HEK293 (cell line): ENCODE measurements around the gene ALKBH4.

Experiments used
- CTCF ChIA-PET: fragments of 350-600 bp; formaldehyde crosslinking; extraction: SDS; loops from one replicate; lab custom pipeline; 2021; ENCODE audit warnings: antibody characterized with exemption; lab: Yijun Ruan, JAX
- POLR2A ChIA-PET: fragments of 300-600 bp; formaldehyde crosslinking; extraction: SDS; loops from one replicate; lab custom pipeline; 2020; ENCODE audit warnings: antibody characterized with exemption, inconsistent platforms; lab: Yijun Ruan, JAX
- H3K27ac ChIP-seq: fragments of 200-500 bp; sonication (Bioruptor generic); 2 replicates; pipeline ENCODE4 v1.5.1; 2014; ENCODE audit warnings: low read depth, low read length, control low read depth, inconsistent platforms; ENCODE audit errors: extremely low read depth
- H3K36me3 ChIP-seq, 2 experiments: fragments of 200-500 bp in 1 of 2; sonication (Bioruptor generic) in 1 of 2; 1 replicate in 1 of 2; 2 replicates in 1 of 2; pipeline ENCODE4 v1.5.1; 2014 to 2017; ENCODE audit warnings: inconsistent platforms in 2 of 2, low read length in 2 of 2; ENCODE audit not compliant: control insufficient read depth in 2 of 2, insufficient read depth in 1 of 2
- H3K4me1 ChIP-seq: fragments of 200-500 bp; sonication (Bioruptor generic); 2 replicates; pipeline ENCODE4 v1.5.1; 2014; ENCODE audit warnings: mild to moderate bottlenecking, low read length, inconsistent platforms; ENCODE audit not compliant: control insufficient read depth, insufficient read depth
- H3K4me3 ChIP-seq: 2 replicates; pipeline ENCODE4 v1.5.1; 2011; ENCODE audit warnings: low read depth, mild to moderate bottlenecking, control low read depth, low read length, moderate library complexity
- H3K9me3 ChIP-seq: fragments of 200-500 bp; sonication (Bioruptor generic); 2 replicates; pipeline ENCODE4 v1.5.1; 2014; ENCODE audit warnings: low read depth, low read length, inconsistent platforms; ENCODE audit not compliant: control insufficient read depth, insufficient read depth
- EGR2 ChIP-seq: fragments of 450-650 bp; formaldehyde crosslinking; IDR thresholded peaks from 2 replicates; pipeline ENCODE4 v1.5.1; 2016; ENCODE audit warnings: low read depth, missing biosample characterization, missing genetic modification characterization
- GLIS1 ChIP-seq: fragments of 450-650 bp; formaldehyde crosslinking; IDR thresholded peaks from 2 replicates; pipeline ENCODE4 v1.5.1; 2016; ENCODE audit warnings: missing biosample characterization, missing genetic modification characterization
- GLIS2 ChIP-seq: fragments of 450-650 bp; formaldehyde crosslinking; IDR thresholded peaks from 2 replicates; pipeline ENCODE4 v1.5.1; 2016; ENCODE audit warnings: missing biosample characterization, missing genetic modification characterization
- KLF1 ChIP-seq: fragments of 450-650 bp; formaldehyde crosslinking; IDR thresholded peaks from 2 replicates; pipeline ENCODE4 v1.5.1; 2016; ENCODE audit warnings: missing biosample characterization, missing genetic modification characterization
- KLF9 ChIP-seq: fragments of 450-650 bp; formaldehyde crosslinking; IDR thresholded peaks from 2 replicates; pipeline ENCODE4 v1.5.1; 2016; ENCODE audit warnings: missing biosample characterization, missing genetic modification characterization, low read depth
- SETDB1 ChIP-seq: IDR thresholded peaks from one replicate; pipeline ENCODE4 v1.6.1; 2017; ENCODE audit warnings: mild to moderate bottlenecking, low read length, moderate library complexity, mixed read lengths; ENCODE audit not compliant: insufficient read length
- SP2 ChIP-seq: fragments of 450-650 bp; formaldehyde crosslinking; IDR thresholded peaks from 2 replicates; pipeline ENCODE4 v1.5.1; 2016; ENCODE audit warnings: missing biosample characterization, missing genetic modification characterization
- TCF7L2 ChIP-seq: IDR thresholded peaks from 2 replicates; pipeline ENCODE4 v1.6.1; 2011; ENCODE audit warnings: low read depth, mild to moderate bottlenecking, inconsistent platforms, low read length, moderate library complexity, borderline replicate concordance
- YY1 ChIP-seq: fragments of 450-650 bp; formaldehyde crosslinking; IDR thresholded peaks from 2 replicates; pipeline ENCODE4 v1.5.1; 2018; ENCODE audit warnings: missing biosample characterization, missing genetic modification characterization
- ZBTB11 ChIP-seq: fragments of 450-650 bp; formaldehyde crosslinking; conservative IDR thresholded peaks from 2 replicates; pipeline ENCODE4 v1.5.1; 2016; ENCODE audit warnings: low read depth, missing biosample characterization, missing genetic modification characterization
- ZBTB44 ChIP-seq: fragments of 450-650 bp; IDR thresholded peaks from 2 replicates; pipeline ENCODE4 v1.5.1; 2018; ENCODE audit warnings: missing biosample characterization, mild to moderate bottlenecking, missing genetic modification characterization
- ZFHX2 ChIP-seq: fragments of 450-650 bp; formaldehyde crosslinking; conservative IDR thresholded peaks from 2 replicates; pipeline ENCODE4 v1.5.1; 2016; ENCODE audit warnings: missing biosample characterization, missing genetic modification characterization
- ZIC2 ChIP-seq: fragments of 450-650 bp; formaldehyde crosslinking; IDR thresholded peaks from 2 replicates; pipeline ENCODE4 v1.5.1; 2016; ENCODE audit warnings: missing biosample characterization, missing genetic modification characterization
- ZNF157 ChIP-seq: fragments of 450-650 bp; formaldehyde crosslinking; IDR thresholded peaks from 2 replicates; pipeline ENCODE4 v1.5.1; 2016; ENCODE audit warnings: missing biosample characterization, missing genetic modification characterization
- ZNF23 ChIP-seq: fragments of 450-650 bp; formaldehyde crosslinking; IDR thresholded peaks from 2 replicates; pipeline ENCODE4 v1.5.1; 2016; ENCODE audit warnings: missing biosample characterization, missing genetic modification characterization, borderline replicate concordance
- ZNF37A ChIP-seq: fragments of 450-650 bp; IDR thresholded peaks from 2 replicates; pipeline ENCODE4 v1.5.1; 2018; ENCODE audit warnings: missing biosample characterization, missing genetic modification characterization
- ZNF501 ChIP-seq: fragments of 450-650 bp; formaldehyde crosslinking; IDR thresholded peaks from 2 replicates; pipeline ENCODE4 v1.5.1; 2016; ENCODE audit warnings: missing biosample characterization, missing genetic modification characterization
- ZNF530 ChIP-seq: fragments of 450-650 bp; formaldehyde crosslinking; IDR thresholded peaks from 2 replicates; pipeline ENCODE4 v1.5.1; 2016; ENCODE audit warnings: low read depth, missing biosample characterization, missing genetic modification characterization
- ZNF561 ChIP-seq: fragments of 450-650 bp; IDR thresholded peaks from 2 replicates; pipeline ENCODE4 v1.5.1; 2018; ENCODE audit warnings: missing biosample characterization, missing genetic modification characterization, borderline replicate concordance
- TF ChIP-seq, protein P1 (sequence below): fragments of 450-650 bp; formaldehyde crosslinking; IDR thresholded peaks from 2 replicates; pipeline ENCODE4 v1.5.1; 2017; ENCODE audit warnings: missing biosample characterization, missing genetic modification characterization
- TF ChIP-seq, protein P2 (sequence below): fragments of 450-650 bp; formaldehyde crosslinking; IDR thresholded peaks from 2 replicates; pipeline ENCODE4 v1.5.1; 2016; ENCODE audit warnings: missing biosample characterization, missing genetic modification characterization
- TF ChIP-seq, protein P3 (sequence below): fragments of 450-650 bp; formaldehyde crosslinking; IDR thresholded peaks from 2 replicates; pipeline ENCODE4 v1.5.1; 2017; ENCODE audit warnings: missing biosample characterization, missing genetic modification characterization

ALKBH4 gene

GRCh38 chr7:102433219-102434038 is 31.2 kb downstream of the ALKBH4 start, which contains the start of gene ORAI2 (continued):
- 0 out of 2 replicates have a peak, but pooled peaks have one; percentile 18 for TF ChIP-seq ZBTB11 (tag by site-specific recombination)
- TF ChIP-seq SETDB1 = no peak
- TF ChIP-seq ZNF561 (tag by site-specific recombination) = no peak
- TF ChIP-seq YY1 (tag by site-specific recombination) = peak; percentile 27; the same call in 1 of the 2 replicates
- 0 out of 2 replicates have a peak, but pooled peaks have one; percentile 33 for TF ChIP-seq ZNF37A (tag by site-specific recombination)
- no peak for TF ChIP-seq ZNF530 (tag by site-specific recombination)
- 0 out of 2 replicates have a peak, but pooled peaks have one; percentile 2 for TF ChIP-seq SP2 (tag by site-specific recombination)
- TF ChIP-seq, protein P1, sequence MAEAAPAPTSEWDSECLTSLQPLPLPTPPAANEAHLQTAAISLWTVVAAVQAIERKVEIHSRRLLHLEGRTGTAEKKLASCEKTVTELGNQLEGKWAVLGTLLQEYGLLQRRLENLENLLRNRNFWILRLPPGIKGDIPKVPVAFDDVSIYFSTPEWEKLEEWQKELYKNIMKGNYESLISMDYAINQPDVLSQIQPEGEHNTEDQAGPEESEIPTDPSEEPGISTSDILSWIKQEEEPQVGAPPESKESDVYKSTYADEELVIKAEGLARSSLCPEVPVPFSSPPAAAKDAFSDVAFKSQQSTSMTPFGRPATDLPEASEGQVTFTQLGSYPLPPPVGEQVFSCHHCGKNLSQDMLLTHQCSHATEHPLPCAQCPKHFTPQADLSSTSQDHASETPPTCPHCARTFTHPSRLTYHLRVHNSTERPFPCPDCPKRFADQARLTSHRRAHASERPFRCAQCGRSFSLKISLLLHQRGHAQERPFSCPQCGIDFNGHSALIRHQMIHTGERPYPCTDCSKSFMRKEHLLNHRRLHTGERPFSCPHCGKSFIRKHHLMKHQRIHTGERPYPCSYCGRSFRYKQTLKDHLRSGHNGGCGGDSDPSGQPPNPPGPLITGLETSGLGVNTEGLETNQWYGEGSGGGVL (tag by site-specific recombination) = 0 out of 2 replicates have a peak, but pooled peaks have one; percentile 47
- no peak for TF ChIP-seq ZNF157 (tag by site-specific recombination)
- TF ChIP-seq GLIS1 (tag by site-specific recombination) = peak; percentile 90
- TF ChIP-seq, protein P2, sequence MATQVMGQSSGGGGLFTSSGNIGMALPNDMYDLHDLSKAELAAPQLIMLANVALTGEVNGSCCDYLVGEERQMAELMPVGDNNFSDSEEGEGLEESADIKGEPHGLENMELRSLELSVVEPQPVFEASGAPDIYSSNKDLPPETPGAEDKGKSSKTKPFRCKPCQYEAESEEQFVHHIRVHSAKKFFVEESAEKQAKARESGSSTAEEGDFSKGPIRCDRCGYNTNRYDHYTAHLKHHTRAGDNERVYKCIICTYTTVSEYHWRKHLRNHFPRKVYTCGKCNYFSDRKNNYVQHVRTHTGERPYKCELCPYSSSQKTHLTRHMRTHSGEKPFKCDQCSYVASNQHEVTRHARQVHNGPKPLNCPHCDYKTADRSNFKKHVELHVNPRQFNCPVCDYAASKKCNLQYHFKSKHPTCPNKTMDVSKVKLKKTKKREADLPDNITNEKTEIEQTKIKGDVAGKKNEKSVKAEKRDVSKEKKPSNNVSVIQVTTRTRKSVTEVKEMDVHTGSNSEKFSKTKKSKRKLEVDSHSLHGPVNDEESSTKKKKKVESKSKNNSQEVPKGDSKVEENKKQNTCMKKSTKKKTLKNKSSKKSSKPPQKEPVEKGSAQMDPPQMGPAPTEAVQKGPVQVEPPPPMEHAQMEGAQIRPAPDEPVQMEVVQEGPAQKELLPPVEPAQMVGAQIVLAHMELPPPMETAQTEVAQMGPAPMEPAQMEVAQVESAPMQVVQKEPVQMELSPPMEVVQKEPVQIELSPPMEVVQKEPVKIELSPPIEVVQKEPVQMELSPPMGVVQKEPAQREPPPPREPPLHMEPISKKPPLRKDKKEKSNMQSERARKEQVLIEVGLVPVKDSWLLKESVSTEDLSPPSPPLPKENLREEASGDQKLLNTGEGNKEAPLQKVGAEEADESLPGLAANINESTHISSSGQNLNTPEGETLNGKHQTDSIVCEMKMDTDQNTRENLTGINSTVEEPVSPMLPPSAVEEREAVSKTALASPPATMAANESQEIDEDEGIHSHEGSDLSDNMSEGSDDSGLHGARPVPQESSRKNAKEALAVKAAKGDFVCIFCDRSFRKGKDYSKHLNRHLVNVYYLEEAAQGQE (tag by site-specific recombination) = peak; percentile 45; the same call in 1 of the 2 replicates
- TF ChIP-seq ZNF23 = no peak
- peak; percentile 72 for TF ChIP-seq KLF9 (tag by site-specific recombination)
- TF ChIP-seq GLIS2 (tag by site-specific recombination) = peak; percentile 91
- no peak for TF ChIP-seq EGR2 (tag by site-specific recombination)

DNA sequence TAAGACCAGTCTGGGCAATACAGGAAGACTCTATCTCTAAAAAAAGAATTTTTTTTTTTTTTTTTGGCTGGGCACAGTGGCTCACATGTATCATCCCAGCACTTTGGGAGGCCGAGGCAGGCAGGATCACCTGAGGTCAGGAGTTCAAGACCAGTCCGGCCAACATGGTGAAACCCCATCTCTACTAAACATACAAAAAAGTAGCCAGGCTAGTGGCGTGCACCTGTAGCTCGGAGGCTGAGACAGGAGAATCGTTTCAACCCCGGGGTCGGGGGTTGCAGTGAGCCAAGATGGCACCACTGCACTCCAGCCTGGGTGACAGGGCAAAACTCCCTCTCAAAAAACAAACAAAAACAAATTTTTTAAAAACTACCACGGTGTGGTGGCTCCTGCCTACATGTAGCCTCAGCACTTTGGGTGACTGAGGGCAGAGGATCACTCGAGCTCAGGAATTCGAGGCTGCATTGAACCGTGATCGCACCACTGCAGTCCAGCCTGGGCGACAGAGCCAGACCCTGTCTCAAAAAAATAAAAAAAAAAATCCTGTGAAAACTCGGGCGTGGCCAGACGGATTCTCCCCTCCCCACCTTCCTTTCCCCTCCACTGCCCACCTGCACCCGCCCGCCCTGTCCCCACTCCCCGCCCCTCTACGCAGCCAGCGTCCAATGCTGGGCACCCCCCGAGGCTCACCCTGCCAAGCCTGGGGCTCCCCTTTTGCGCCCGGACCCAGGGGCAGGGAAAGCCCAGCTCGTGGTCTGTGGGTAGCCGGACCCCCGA is 32.0 kb downstream of the ALKBH4 start:
- peaks cover 6 to 9% of the 10 kb centered on the region in 2 experiments; a peak in 2 of 3 replicates for H3K36me3 ChIP-seq
- peaks cover 15% of the 10 kb centered on the region for H3K4me1 ChIP-seq
- no peaks in the 10 kb centered on the region for H3K9me3 ChIP-seq
- CTCF ChIA-PET = no interaction called here
- H3K27ac ChIP-seq = no peak overlapping the region
- POLR2A ChIA-PET = interaction anchor here (0.6 kb wide), 1 partner anchor 33 kb away, joined by 4 read pairs; no protein-coding TSS in a partner anchor
- peak overlapping the region; percentile 83 for H3K4me3 ChIP-seq
- TF ChIP-seq ZFHX2 (0 out of 2 replicates have a peak, but pooled peaks have one; percentile 15), SP2 (tag by site-specific recombination) (peak; percentile 47), ZNF501 (tag by site-specific recombination) (peak; percentile 25; the same call in 1 of the 2 replicates), ZIC2 (tag by site-specific recombination) (peak; percentile 77), ZBTB44 (tag by site-specific recombination) (no peak), KLF1 (peak; percentile 48), TCF7L2 (no peak)
- TF ChIP-seq, protein P3, sequence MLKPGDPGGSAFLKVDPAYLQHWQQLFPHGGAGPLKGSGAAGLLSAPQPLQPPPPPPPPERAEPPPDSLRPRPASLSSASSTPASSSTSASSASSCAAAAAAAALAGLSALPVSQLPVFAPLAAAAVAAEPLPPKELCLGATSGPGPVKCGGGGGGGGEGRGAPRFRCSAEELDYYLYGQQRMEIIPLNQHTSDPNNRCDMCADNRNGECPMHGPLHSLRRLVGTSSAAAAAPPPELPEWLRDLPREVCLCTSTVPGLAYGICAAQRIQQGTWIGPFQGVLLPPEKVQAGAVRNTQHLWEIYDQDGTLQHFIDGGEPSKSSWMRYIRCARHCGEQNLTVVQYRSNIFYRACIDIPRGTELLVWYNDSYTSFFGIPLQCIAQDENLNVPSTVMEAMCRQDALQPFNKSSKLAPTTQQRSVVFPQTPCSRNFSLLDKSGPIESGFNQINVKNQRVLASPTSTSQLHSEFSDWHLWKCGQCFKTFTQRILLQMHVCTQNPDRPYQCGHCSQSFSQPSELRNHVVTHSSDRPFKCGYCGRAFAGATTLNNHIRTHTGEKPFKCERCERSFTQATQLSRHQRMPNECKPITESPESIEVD (tag by site-specific recombination) = no peak
